GM19023 (cell line): ENCODE data around the gene PHACTR1.
"Not testable (repeated sequence)": the region's sequence is repeated elsewhere in the genome, so short reads cannot be mapped to it uniquely, and the experiment has no call there.

Experiments used
- ATAC-seq: cut with Tn5 transposase; IDR thresholded peaks from one replicate; pipeline ENCODE4 v1.9.1; 2021; ENCODE audit warnings: mild to moderate bottlenecking, moderate library complexity; ENCODE audit not compliant: unreplicated experiment

Gene PHACTR1

GRCh38 chr6:12748815-12749521 lies 32.4 kb downstream of the PHACTR1 start:
- no peak for ATAC-seq

GRCh38 chr6:12749531-12750379 lies 33.2 kb downstream of the PHACTR1 start:
- no peak for ATAC-seq

- ATAC-seq = no peak
Measured at GRCh38 chr6:12750416-12750815, 33.8 kb downstream of the PHACTR1 start.

GRCh38 chr6:12751694-12752325 lies 35.2 kb downstream of the PHACTR1 start:
- no peak for ATAC-seq

- no peak for ATAC-seq
Measured at GRCh38 chr6:12753036-12753435, 36.5 kb downstream of the PHACTR1 start.

GRCh38 chr6:12760226-12760625 lies 43.7 kb downstream of the PHACTR1 start:
- no peak for ATAC-seq

- ATAC-seq = no peak
Measured at GRCh38 chr6:12760911-12761310, 44.3 kb downstream of the PHACTR1 start.

- no peak for ATAC-seq
Measured at GRCh38 chr6:12761376-12762115, 45.0 kb downstream of the PHACTR1 start.

- not testable (repeated sequence) for ATAC-seq
Measured at GRCh38 chr6:12762731-12763434, 46.3 kb downstream of the PHACTR1 start.

GRCh38 chr6:12766365-12766764 lies 49.8 kb downstream of the PHACTR1 start:
- ATAC-seq = no peak

GRCh38 chr6:12767016-12767415 lies 50.4 kb downstream of the PHACTR1 start:
- no peak for ATAC-seq

- ATAC-seq = no peak
Measured at GRCh38 chr6:12769556-12770256, 53.1 kb downstream of the PHACTR1 start.

- no peak for ATAC-seq
Measured at GRCh38 chr6:12772416-12772815, 55.8 kb downstream of the PHACTR1 start.

GRCh38 chr6:12776291-12776690 lies 59.7 kb downstream of the PHACTR1 start:
- ATAC-seq = no peak

GRCh38 chr6:12779772-12780171 lies 63.2 kb downstream of the PHACTR1 start:
- ATAC-seq = no peak

- ATAC-seq = no peak
Measured at GRCh38 chr6:12782136-12782535, 65.6 kb downstream of the PHACTR1 start.

- no peak for ATAC-seq
Measured at GRCh38 chr6:12785301-12785700, 68.7 kb downstream of the PHACTR1 start.

- ATAC-seq = no peak
Measured at GRCh38 chr6:12785921-12786320, 69.4 kb downstream of the PHACTR1 start.

GRCh38 chr6:12791371-12791770 lies 74.8 kb downstream of the PHACTR1 start:
- no peak for ATAC-seq

GRCh38 chr6:12798326-12798725 lies 81.8 kb downstream of the PHACTR1 start:
- no peak for ATAC-seq
